ENCODE results near the gene ARHGAP6.

The ARHGAP6 gene, protein sequence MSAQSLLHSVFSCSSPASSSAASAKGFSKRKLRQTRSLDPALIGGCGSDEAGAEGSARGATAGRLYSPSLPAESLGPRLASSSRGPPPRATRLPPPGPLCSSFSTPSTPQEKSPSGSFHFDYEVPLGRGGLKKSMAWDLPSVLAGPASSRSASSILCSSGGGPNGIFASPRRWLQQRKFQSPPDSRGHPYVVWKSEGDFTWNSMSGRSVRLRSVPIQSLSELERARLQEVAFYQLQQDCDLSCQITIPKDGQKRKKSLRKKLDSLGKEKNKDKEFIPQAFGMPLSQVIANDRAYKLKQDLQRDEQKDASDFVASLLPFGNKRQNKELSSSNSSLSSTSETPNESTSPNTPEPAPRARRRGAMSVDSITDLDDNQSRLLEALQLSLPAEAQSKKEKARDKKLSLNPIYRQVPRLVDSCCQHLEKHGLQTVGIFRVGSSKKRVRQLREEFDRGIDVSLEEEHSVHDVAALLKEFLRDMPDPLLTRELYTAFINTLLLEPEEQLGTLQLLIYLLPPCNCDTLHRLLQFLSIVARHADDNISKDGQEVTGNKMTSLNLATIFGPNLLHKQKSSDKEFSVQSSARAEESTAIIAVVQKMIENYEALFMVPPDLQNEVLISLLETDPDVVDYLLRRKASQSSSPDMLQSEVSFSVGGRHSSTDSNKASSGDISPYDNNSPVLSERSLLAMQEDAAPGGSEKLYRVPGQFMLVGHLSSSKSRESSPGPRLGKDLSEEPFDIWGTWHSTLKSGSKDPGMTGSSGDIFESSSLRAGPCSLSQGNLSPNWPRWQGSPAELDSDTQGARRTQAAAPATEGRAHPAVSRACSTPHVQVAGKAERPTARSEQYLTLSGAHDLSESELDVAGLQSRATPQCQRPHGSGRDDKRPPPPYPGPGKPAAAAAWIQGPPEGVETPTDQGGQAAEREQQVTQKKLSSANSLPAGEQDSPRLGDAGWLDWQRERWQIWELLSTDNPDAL (N-terminal part only)

DNA sequence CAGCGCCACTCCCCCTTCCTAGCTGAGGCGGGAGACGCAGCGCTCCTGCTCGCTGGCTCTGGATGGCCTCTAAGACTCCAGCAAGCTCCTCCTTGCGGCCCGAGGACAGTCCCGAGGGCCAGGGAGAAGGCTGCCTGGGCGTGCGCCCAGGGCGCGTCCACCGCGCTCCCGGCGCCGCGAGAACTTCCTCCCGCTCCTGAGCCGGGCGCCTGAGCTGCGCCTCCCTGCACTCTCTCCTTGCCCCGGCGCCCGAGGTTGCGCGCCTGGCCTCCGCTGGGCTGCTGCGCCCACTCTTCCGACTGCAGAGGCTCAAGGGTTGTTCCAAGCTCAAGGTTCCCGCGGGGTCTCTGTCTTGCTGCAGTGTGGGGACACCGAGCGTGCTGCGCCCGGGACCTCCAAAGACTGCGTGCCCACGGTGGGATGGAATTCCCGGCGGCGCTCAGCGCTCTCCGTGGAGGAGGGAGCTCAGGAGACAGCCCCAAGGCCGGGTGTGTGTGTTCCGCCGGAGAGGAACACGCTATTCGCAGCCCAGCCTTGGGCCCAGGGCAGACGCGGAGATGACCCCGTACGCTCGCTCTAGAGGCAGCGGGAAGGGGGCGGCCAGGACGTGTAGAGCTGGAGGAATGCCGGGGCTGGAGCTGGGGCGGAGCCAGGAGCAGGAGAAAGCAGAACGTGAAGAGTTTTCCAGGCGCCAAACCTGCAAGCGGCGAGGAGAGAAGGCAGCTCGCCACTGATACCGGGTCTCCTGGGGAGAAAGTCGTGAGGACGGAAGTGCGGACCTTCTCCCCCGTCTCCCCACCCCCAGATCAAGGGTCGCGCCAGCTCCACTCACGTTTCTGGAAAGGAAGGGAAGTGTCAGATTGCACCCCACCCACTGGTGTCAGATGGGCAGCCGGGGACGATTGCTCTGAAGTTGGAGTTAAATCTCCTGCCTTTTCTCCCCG, at the start of gene ARHGAP6:
TSS of gene ARHGAP6 (minus strand) at position 753 of the 944 bp plus-strand sequence. CDS start 1,092 bp downstream, outside the sequence.
- DNase-seq (ENCODE audit: low read depth in 2 of 2), result no peak

DNA sequence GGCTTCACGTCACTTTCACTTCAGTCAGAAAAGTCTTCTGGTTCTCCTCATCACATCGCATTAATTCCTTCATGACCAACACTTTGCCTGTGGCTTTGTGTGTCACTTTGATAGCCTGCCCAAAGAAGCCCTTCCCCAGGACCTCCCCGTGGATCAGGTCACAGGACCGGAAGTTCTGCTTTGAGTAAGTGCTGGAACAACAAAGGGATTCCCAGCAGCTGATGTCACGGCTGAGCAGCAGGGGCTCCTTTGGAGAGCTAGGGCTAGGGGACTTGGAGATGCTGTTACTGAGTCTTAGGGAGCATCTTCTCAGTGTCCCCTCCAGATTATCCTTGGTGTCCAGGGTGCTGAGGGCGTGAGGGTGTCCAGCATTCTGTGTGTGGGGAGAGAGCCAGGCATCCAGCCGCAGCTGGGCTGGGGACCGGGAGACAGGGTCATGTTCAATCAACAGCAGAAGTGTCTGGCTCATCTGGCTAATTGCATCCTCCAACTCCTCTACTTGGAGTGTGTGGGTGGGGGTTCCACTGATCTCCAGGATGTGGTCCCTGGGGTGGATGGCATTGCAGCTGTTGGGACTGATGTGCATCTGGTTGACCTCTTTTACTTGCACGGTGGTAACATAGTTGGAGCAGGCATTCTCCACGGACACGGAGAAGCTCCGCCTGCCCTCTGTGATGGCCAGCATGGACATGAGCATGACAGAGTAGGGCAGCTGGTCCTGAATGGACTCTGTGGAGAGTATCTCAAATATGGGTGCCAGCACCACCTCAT, 39.2 kb upstream of the ARHGAP6 start:
- no peak for DNase-seq (ENCODE audit: low read depth in 2 of 2)

DNA sequence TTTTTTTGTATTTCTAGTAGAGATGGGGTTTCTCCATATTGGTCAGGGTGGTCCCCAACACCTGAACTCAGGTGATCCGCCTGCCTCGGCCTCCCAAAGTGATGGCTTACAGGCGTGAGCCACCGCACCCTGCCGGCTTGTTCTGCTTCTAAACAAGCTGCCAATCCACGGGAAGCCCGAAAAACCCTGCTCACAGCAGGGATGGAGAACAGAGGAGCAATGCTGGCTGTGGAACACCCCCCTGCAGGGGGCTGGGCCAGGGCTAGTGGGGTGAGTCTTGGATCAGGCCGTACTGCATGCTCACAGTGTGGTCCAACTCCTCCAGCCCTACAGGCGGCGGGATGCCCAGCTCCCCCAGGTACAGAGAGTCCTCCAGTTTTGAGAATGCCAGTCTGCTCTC, 38.1 kb upstream of the ARHGAP6 start:
- no peak for DNase-seq (ENCODE audit: low read depth in 2 of 2)

DNA sequence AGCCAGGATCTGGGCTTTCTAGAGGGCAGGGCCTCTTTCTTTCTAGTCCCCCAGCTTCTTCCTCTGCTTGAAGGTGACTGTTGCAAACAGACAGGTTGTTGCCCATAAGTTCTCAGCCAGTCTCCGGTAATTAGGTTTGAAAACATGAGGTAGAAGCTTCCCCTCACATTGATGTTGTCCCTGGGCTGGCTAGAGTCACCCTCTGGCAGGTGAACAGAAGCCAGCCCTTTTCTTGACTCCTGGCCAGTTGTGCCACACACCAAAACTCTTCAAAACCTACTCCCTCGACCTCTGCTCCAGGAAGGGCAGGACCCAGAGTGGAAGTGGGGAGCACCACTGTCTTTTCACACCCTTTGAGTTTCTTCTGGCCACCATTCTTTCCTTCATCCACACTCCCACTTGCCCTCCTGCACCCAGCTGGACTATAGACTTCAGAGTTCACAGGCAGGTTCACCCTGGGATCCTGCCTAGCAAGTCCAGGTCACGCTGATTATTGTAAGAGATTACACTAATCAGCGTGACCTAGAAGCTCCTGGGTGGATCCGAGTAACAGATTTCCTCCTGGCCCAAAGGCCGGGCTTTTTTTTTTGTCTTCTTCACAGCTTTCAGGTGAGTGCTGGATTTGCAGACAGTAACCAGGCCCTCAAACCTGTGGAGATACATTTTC, 37.4 kb upstream of the ARHGAP6 start:
- DNase-seq (ENCODE audit: low read depth in 2 of 2), result no peak

DNA sequence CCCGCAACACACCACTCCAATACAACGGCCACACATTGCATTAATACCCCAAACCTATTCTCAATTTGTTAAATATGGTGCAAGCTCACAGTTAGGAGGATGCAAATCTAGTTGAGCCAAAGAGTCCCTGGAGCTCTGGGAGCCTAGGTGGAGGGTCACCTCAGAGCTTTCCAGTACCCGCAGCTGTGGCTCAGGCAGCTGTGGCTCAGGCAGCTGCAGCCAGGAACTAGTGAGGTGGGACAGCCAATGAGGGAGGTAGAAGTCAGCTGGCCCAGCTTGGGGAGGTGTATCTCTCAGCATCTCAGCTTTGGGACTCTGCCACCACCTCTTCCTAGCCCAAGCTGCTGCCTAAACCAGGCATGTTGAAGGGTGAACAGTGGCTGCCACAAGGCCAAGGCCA, 36.7 kb upstream of the ARHGAP6 start:
- DNase-seq (ENCODE audit: low read depth in 2 of 2), result no peak

DNA sequence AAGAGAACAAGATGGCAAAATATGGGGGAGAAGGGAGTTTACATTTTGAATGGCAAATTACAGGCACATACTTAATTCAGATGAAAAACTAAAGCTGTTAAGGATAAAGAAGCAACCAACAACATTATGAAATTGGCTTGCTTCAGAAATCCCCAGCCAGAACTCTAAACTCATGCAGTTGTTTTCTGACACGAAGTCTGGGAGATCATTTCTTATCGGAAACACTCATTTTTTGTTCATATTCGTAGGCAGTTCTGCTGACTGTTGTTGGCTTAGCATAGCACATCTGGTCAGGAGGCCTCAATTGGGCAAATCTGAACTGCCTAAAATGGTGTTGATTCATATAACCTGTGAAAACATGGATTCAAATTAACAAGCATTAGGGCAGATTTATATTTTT, 33.0 kb upstream of the ARHGAP6 start:
- DNase-seq (ENCODE audit: low read depth in 2 of 2), result no peak

DNA sequence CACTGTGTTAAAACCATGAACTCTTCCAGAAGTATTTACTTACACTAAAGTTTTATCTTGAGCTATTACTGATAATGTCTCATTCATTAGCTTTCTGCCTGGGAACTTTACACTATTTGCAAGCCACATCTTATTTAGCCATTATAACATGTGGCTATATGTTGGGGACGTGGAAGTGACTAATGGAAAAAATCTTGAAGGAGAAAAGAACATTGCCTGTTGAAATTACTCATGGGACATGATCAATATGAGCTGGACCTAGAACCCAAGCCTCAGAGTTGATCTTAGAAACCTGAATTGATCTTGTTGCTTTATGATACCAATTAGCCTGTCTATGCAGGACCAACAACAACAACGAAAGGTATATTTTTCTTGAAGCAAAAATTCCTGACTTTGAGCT, 22.5 kb upstream of the ARHGAP6 start:
- DNase-seq (ENCODE audit: low read depth in 2 of 2), result no peak

DNA sequence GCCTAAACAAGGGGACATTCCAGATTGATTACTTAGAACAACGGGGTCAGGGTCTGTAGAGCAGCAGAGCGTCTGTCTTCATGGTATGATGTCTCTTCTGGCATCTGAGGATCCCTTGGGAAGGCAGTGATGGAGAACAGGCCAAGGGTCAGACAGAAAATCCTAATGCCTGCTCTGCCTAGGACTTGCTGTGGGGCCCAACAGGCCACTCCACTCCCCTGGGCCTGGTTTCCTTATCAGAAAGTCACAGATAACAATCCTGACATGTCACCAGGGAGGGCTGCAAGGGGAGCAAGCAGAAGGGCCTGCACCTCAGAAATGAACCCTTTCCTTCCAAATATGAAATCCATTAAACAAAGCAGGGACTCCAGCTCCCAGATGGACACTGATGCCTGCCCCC, 21.4 kb upstream of the ARHGAP6 start:
- DNase-seq (ENCODE audit: low read depth in 2 of 2), result no peak

DNA sequence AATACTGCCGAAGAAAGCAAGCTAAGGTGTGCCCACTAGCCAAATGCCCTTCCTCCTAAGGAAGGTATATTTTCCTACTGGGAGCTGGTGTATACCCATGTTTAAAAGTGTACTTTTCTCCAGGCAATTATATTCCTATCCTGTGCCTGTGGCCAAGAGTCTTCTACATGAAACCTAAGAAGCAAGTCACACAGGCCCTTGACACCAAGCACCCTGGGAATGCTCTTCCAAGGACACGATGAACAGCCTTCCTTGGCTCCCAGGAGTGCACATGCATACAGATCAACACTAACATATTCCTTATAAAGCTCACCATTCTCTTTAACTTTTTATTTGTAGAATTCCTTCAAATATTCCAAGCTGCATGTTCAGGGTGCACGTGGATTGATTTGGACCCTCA, 17.3 kb upstream of the ARHGAP6 start:
- no peak for DNase-seq (ENCODE audit: low read depth in 2 of 2)

DNA sequence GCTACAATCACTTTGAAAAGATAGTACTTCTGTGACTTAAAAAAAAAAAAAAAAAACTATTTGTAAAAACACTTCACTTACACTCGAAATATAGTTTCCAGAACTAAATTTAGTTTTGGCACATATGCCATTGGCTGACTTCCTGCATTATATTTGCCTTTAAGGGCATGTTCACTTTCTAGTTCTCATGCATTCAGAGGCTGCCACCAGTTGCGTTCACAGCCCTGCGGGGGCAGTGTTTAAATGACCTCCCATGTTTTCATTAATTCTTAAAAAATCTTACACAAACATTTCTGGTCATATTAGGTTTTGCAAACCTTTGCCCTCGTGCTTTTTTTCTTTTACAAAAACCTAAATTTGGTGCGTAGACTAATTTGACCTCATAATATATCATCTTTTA, 12.4 kb upstream of the ARHGAP6 start:
- no peak for DNase-seq (ENCODE audit: low read depth in 2 of 2)

DNA sequence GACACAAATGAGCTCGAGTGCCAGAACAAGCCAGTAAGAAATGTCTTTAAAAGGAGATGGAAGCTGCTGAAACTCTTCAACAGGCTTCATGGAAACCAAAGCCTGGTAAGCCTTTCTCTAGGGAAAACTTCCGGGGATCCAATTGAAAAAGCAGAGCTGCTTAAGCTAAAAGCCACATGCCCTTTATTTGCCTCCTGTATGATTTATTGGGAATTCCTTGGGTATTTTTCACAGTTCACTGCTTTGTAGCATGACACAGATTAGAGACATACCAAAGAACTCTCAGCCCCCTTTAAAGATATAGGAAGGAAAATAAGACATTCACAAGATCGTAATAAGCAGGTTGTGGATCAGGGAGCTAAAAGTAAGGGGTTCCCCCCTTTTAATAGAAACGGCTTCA, 6.5 kb upstream of the ARHGAP6 start:
- DNase-seq (ENCODE audit: low read depth in 2 of 2), result no peak

DNA sequence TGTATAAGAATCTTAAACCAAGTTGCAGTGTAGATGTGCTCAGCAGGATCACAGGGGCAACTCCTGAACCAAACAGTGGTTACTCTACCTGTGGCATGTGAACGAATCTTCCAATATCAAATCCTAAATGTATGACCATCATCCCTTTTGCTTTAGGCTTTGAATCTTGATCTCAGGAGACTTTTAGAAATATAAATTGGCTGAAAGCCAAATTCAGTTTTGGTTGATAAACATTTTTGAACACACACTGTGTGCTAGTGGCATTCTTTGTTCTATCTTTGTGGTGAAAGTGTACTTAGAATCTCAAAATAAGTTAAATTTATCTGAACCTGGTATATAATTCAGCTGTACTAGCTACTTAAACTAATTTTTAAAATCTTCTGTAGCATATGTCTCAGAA, 4.6 kb upstream of the ARHGAP6 start:
- no peak for DNase-seq (ENCODE audit: low read depth in 2 of 2)

DNA sequence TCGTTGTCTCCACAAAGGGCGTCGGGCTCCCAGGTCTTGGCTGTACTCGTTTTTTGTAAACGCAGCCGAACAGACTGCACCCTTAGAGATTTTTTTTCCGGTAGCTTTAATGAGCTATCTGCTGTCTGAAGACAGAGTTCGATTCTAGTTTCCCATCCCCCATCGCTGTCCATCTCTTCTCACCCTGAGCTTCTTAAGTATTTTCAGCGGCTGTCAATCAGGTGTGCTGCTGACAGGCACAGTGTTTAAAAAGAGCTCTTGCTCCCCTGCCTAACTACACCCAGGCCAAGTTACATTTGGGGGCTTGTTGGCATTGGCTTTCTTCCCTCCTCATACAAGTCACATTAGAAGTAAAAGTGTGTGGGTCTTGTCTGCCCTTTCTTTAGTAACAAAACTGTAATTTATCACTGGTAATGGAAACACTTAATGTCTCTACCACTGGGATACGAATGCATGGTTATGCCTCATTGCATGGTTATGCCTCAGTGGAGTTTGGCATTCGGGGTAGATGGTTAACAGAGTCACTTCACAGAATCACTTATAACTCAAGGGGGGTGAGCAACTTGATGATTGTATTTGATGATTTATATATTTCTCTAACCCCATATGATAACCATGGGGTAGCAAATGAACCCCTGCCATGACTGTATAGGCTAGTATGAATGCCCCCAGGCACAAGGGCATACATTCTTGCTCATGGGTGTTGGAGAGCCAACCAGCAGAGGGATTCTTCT, 1.4 kb upstream of the ARHGAP6 start:
- DNase-seq (ENCODE audit: low read depth in 2 of 2), result no peak

DNA sequence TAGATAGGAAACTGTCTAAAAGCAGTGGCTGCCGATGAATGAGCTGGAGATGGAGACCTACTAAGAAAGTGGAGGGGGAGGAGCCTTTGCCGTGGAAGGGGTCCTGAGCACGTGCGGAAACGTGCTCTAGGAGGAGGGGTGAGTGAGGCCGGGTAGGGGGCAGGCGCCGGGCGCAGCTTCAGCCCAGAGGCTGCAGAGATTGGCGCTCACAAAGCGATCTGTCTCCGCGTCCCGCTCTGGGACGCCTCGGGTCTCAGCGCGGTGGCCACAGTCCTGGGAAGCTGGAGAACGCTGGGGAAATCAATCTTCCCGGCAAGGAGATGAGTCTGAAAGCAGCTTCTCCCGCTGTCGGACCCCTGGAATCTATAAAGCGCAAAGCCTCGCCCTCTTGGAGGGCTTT, 444 bp upstream of the ARHGAP6 start:
- no peak for DNase-seq (ENCODE audit: low read depth in 2 of 2)

DNA sequence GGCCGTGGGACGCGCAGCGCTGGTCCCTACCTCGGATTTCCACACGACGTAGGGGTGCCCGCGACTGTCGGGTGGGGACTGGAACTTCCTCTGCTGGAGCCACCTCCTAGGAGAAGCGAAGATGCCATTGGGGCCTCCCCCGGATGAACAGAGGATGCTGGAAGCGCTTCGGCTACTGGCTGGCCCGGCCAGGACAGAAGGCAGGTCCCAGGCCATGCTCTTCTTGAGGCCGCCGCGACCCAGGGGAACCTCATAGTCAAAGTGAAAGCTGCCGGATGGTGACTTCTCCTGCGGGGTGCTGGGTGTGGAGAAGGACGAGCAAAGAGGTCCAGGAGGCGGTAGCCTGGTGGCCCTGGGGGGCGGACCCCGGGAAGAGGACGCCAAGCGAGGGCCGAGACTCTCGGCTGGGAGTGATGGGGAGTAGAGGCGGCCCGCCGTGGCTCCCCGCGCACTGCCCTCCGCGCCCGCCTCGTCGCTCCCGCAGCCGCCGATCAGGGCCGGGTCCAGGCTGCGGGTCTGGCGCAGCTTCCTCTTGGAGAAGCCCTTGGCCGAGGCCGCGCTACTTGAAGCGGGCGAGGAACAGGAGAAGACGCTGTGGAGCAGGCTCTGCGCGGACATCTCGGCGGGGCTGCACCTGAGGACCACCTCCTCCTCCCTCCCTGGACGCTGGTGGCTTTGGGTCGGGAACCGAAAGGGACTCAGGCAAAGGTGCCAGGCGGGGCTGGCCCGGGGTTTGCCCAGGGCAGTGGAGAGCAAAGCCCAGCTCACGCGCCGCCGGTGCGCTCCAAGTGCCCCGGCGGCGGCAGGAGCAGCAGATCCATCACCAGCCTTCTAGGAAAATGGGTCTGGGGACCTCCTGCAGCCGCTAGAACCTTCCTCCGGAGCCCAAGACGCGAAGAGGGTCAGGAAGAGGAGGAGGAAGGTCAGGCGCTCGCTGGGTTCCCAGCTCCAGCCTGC, 1.2 kb downstream of the ARHGAP6 start:
- no peak for DNase-seq (ENCODE audit: low read depth in 2 of 2)

DNA sequence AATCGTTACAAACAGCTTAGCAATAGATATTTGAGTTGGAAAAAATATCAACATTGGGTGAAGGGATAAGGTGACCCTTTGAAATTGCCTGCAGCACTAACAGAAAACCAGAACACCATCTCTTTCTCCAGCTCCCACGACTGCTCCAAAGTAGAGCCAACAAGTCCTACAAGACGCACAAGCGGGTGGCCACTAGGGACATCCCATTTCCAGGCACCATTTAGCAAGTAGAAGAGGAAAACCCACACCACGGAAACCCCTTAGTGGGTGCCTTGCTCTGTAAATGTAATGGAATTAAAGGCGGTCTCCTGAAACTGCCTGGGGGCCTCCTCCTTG, 1.9 kb downstream of the ARHGAP6 start:
- DNase-seq (ENCODE audit: low read depth in 2 of 2), result no peak

DNA sequence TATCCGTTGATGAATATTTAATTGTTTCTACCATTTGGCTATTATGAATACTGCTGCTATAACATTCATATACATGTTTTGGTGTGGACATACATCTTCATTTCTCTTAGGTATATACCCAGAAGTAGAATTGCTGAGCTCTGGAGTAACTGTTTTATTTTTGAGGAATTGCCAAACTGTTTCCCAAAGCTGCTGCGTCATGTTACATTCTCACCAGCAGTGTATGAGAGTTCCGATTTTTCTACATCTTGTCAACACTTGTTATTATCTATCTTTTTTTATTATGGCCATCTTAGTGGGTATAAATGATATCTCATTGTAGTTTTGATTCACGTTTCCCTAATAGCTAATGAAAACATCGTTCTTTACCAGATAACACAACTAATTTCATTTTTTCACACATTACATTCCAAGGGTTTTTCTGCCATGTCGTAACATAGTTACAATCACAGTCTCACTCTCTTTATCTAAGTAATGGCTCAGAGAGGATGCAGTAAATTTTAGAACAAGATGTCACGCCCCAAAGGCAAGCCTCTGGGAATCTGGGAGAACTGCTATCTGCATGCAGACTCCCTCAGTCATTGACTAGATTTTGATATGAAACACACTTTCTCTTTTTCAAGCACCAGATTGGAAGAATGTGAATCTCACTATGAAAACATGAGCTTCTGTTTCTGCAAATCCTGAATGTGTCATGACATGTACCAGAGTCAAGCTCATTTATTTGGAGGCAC, 10.3 kb downstream of the ARHGAP6 start:
- no peak for DNase-seq (ENCODE audit: low read depth in 2 of 2)

Data from stimulated activated CD4-positive, alpha-beta T cell treated with anti-CD3 and anti-CD28 coated beads, Interleukin-12 subunit alpha, Interleukin-12 subunit beta, amount 100 ng/mL, for 24 hours (primary cell).